Liver (tissue), 3 donors: ENCODE measurements around the gene CMTM7.

Experiments
- CTCF ChIP-seq: fragments of 150-350 bp; IDR thresholded peaks from 2 replicates; pipeline ENCODE4 v1.5.1; 2017; ENCODE audit warnings: improper control_type of control experiment, low read depth, low read length; ENCODE audit not compliant: missing input control
- FOXA1 ChIP-seq: IDR thresholded peaks from 2 replicates; pipeline ENCODE4 v1.6.1; 2016; ENCODE audit warnings: antibody characterized with exemption
- FOXA2 ChIP-seq: IDR thresholded peaks from 2 replicates; pipeline ENCODE4 v1.6.1; 2016; ENCODE audit warnings: antibody characterized with exemption
- GABPA ChIP-seq, 2 donors: IDR thresholded peaks in 1 of 2; conservative IDR thresholded peaks in 1 of 2; 2 replicates each; pipeline ENCODE4 v1.6.1; 2016; ENCODE audit warnings: antibody characterized with exemption in 2 of 2, mild to moderate bottlenecking in 1 of 2, moderate library complexity in 1 of 2
- TF ChIP-seq, protein P1 (sequence below): IDR thresholded peaks from 2 replicates; pipeline ENCODE4 v1.6.1; 2016; ENCODE audit warnings: antibody characterized with exemption
- donor health status: healthy.
- donor health status: healthy.

GRCh38 chr3:32413845-32414521 lies 22.3 kb downstream of the CMTM7 start:
- TF ChIP-seq CTCF (no peak), FOXA2 (no peak), GABPA (IDR thresholded peaks at IDR 0.05 in 1 of 2, conservative IDR thresholded peaks at IDR 0.05 in 1 of 2) (no peak), FOXA1 (no peak)
- TF ChIP-seq, protein P1, sequence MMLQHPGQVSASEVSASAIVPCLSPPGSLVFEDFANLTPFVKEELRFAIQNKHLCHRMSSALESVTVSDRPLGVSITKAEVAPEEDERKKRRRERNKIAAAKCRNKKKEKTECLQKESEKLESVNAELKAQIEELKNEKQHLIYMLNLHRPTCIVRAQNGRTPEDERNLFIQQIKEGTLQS, result no peak
